ENCODE measurements around the gene DESI1. TPM values are rescaled to one million over a fixed set of nuclear protein-coding genes. Genes with fewer than 3 reads are reported as not detected.

The DESI1 gene
- total and polyA plus RNA-seq, 2 of the 13 experiments (the other 11 are each of a cell fraction or from before 2014, with no cell fraction given): 21.6 to 29.2 TPM

GRCh38 chr22:41576877-41577276 lies 44.0 kb downstream of the DESI1 start (continued):
- TF ChIP-seq SRSF9 (IDR thresholded peaks at IDR 0.05; ENCODE audit: borderline replicate concordance, insufficient read depth, low read depth, low read length, poor library complexity, severe bottlenecking): no peak
- TF ChIP-seq FIP1L1 (IDR thresholded peaks at IDR 0.05; ENCODE audit: borderline replicate concordance, insufficient read depth, low read depth, low read length): no peak
- TF ChIP-seq ZNF468 (CRISPR knock-in tag; IDR thresholded peaks at IDR 0.05): no peak
- TF ChIP-seq TCF12 (IDR thresholded peaks at IDR 0.05): no peak
- no peak for TF ChIP-seq TCF12 (CRISPR knock-in tag; IDR thresholded peaks at IDR 0.05)
- TF ChIP-seq ZNF34 (CRISPR knock-in tag; IDR thresholded peaks at IDR 0.05; ENCODE audit: borderline replicate concordance): no peak
- no peak for TF ChIP-seq AHDC1 (CRISPR knock-in tag; IDR thresholded peaks at IDR 0.05; ENCODE audit: borderline replicate concordance)
- TF ChIP-seq ZNF121 (CRISPR knock-in tag; IDR thresholded peaks at IDR 0.05): no peak
- TF ChIP-seq ZEB1 (IDR thresholded peaks at IDR 0.05; ENCODE audit: insufficient replicate concordance, low read depth): no peak
- TF ChIP-seq NKX3-1 (CRISPR knock-in tag; IDR thresholded peaks at IDR 0.05): no peak
- TF ChIP-seq ZFP37 (CRISPR knock-in tag; IDR thresholded peaks at IDR 0.05; ENCODE audit: borderline replicate concordance): 0 out of 2 replicates have a peak, but pooled peaks have one; percentile 59
- no peak for TF ChIP-seq SETDB1 (CRISPR knock-in tag; IDR thresholded peaks at IDR 0.05; ENCODE audit: borderline replicate concordance)
- peak; percentile 59; the same call in 1 of the 2 replicates for TF ChIP-seq RFXAP (CRISPR knock-in tag; IDR thresholded peaks at IDR 0.05; ENCODE audit: borderline replicate concordance)
- no peak for TF ChIP-seq KLF9 (CRISPR knock-in tag; IDR thresholded peaks at IDR 0.05; ENCODE audit: low read depth)
- TF ChIP-seq DNMT3B (CRISPR knock-in tag; conservative IDR thresholded peaks at IDR 0.05): no peak
- TF ChIP-seq ZBTB43 (CRISPR knock-in tag; conservative IDR thresholded peaks at IDR 0.05): no peak
- 0 out of 2 replicates have a peak, but pooled peaks have one; percentile 45 for TF ChIP-seq AFF4 (CRISPR knock-in tag; IDR thresholded peaks at IDR 0.05)
- no peak for TF ChIP-seq SPEN (CRISPR knock-in tag; IDR thresholded peaks at IDR 0.05; ENCODE audit: low read depth)
- no peak for TF ChIP-seq ZNF709 (CRISPR knock-in tag; IDR thresholded peaks at IDR 0.05)
- no peak for TF ChIP-seq ZSCAN12 (CRISPR knock-in tag; IDR thresholded peaks at IDR 0.05)
- no peak for TF ChIP-seq ZNF3 (CRISPR knock-in tag; IDR thresholded peaks at IDR 0.05)

All from HepG2 (cell line).